Measurements from ENCODE around the gene PRKAG2.

The PRKAG2 gene

GRCh38 chr7:151856098-151856497 is 20.8 kb downstream of the PRKAG2 start:
- no peak overlapping the region for H2AFZ ChIP-seq (ENCODE audit: low read length)
- H3K9me3 ChIP-seq (ENCODE audit: low read length), result no peaks in the 10 kb centered on the region
- no peak overlapping the region for H3K4me2 ChIP-seq (ENCODE audit: low read length)
- no peaks in the 10 kb centered on the region for H3K36me3 ChIP-seq (ENCODE audit: insufficient read depth, low read length)
- H3K9ac ChIP-seq (ENCODE audit: low read length), result no peak overlapping the region
- H3K4me3 ChIP-seq (ENCODE audit: low read depth, low read length, poor library complexity, severe bottlenecking), result no peak overlapping the region
- no peaks in the 10 kb centered on the region for H3K27me3 ChIP-seq (ENCODE audit: insufficient read depth, low read length)
- TF ChIP-seq, protein P1, sequence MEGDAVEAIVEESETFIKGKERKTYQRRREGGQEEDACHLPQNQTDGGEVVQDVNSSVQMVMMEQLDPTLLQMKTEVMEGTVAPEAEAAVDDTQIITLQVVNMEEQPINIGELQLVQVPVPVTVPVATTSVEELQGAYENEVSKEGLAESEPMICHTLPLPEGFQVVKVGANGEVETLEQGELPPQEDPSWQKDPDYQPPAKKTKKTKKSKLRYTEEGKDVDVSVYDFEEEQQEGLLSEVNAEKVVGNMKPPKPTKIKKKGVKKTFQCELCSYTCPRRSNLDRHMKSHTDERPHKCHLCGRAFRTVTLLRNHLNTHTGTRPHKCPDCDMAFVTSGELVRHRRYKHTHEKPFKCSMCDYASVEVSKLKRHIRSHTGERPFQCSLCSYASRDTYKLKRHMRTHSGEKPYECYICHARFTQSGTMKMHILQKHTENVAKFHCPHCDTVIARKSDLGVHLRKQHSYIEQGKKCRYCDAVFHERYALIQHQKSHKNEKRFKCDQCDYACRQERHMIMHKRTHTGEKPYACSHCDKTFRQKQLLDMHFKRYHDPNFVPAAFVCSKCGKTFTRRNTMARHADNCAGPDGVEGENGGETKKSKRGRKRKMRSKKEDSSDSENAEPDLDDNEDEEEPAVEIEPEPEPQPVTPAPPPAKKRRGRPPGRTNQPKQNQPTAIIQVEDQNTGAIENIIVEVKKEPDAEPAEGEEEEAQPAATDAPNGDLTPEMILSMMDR (IDR thresholded peaks at IDR 0.05; ENCODE audit: low read length), result no peak
- TF ChIP-seq EZH2 (IDR thresholded peaks at IDR 0.05; ENCODE audit: borderline replicate concordance, low read length), result no peak
- H4K20me1 ChIP-seq (ENCODE audit: insufficient read depth, low read length), result no peaks in the 10 kb centered on the region
- no peaks in the 10 kb centered on the region for H3K79me2 ChIP-seq (ENCODE audit: insufficient read depth, low read length)
- H3K4me1 ChIP-seq (ENCODE audit: insufficient read depth, low read length, severe bottlenecking), result no peaks in the 10 kb centered on the region
- no peaks in the 10 kb centered on the region for H3K9me2 ChIP-seq (ENCODE audit: low read depth, low read length)
- no peak overlapping the region for H3K27ac ChIP-seq (ENCODE audit: low read depth, low read length, poor library complexity, severe bottlenecking)
- H3F3A ChIP-seq (ENCODE audit: insufficient read depth, low read length), result no peaks in the 10 kb centered on the region

- Histone ChIP-seq H3K9me2 (ENCODE audit: low read depth, low read length) (no peaks in the 10 kb centered on the region), H3K27ac (ENCODE audit: low read depth, low read length, poor library complexity, severe bottlenecking) (no peak overlapping the region), H3K4me3 (ENCODE audit: low read depth, low read length, poor library complexity, severe bottlenecking) (no peak overlapping the region), H4K20me1 (ENCODE audit: insufficient read depth, low read length) (no peaks in the 10 kb centered on the region), H3K79me2 (ENCODE audit: insufficient read depth, low read length) (no peaks in the 10 kb centered on the region), H3K36me3 (ENCODE audit: insufficient read depth, low read length) (no peaks in the 10 kb centered on the region), H3K4me1 (ENCODE audit: insufficient read depth, low read length, severe bottlenecking) (no peaks in the 10 kb centered on the region), H3K27me3 (ENCODE audit: insufficient read depth, low read length) (no peaks in the 10 kb centered on the region), H3K9ac (ENCODE audit: low read length) (no peak overlapping the region), H3K9me3 (ENCODE audit: low read length) (no peaks in the 10 kb centered on the region), H3F3A (ENCODE audit: insufficient read depth, low read length) (no peaks in the 10 kb centered on the region), H2AFZ (ENCODE audit: low read length) (no peak overlapping the region), H3K4me2 (ENCODE audit: low read length) (no peak overlapping the region)
- TF ChIP-seq EZH2 (IDR thresholded peaks at IDR 0.05; ENCODE audit: borderline replicate concordance, low read length), result no peak
- TF ChIP-seq, protein P1 (IDR thresholded peaks at IDR 0.05; ENCODE audit: low read length), result no peak
These were observed 22.2 kb downstream of the PRKAG2 start for GRCh38 chr7:151854720-151855071.

DNA sequence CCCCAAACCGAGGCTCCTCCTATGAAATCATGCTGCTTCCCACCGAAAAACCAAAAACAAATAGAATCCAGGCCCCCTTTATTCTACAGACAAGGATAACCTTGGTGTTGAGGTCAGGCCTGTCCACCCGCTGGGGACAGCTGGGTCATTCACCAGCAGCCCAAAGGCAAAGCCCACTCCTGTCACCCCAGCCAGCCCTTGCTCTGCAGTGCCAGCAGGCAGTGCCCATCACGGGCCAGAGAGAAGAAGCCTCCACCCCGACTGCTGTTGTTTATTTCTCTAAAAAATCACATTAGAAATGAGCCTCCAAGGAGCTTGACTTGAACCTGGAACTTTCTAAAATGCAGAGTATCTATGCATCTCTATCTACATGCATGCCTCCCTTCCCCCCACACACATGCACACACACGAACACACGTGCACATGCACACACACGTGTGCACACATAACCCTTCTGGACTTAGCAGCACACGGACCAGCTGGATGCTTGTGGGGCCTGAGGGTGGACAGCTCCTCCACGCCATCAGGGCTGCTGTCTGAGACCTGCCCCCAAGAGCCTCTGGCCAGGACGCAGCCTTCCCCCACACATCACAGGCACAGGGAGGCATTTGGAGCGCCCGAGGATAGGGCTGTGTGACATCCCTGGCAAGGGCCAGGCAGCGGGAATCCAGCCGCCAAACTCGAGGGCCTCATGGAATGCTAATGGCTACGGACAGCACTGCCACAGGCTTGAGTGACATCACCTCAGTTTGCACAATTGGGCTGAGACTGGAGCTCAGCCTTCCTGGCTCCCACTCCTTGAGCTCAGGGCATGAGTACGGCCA is 22.8 kb downstream of the PRKAG2 start:
- TF ChIP-seq, protein P1 (IDR thresholded peaks at IDR 0.05; ENCODE audit: low read length), result no peak
- no peak for TF ChIP-seq EZH2 (IDR thresholded peaks at IDR 0.05; ENCODE audit: borderline replicate concordance, low read length)
- H3K4me3 ChIP-seq (ENCODE audit: low read depth, low read length, poor library complexity, severe bottlenecking), result no peak overlapping the region
- no peak overlapping the region for H3K9ac ChIP-seq (ENCODE audit: low read length)
- H4K20me1 ChIP-seq (ENCODE audit: insufficient read depth, low read length), result no peaks in the 10 kb centered on the region
- no peaks in the 10 kb centered on the region for H3K4me1 ChIP-seq (ENCODE audit: insufficient read depth, low read length, severe bottlenecking)
- no peaks in the 10 kb centered on the region for H3K9me2 ChIP-seq (ENCODE audit: low read depth, low read length)
- H3K9me3 ChIP-seq (ENCODE audit: low read length), result no peaks in the 10 kb centered on the region
- H3K79me2 ChIP-seq (ENCODE audit: insufficient read depth, low read length), result no peaks in the 10 kb centered on the region
- no peak overlapping the region for H3K4me2 ChIP-seq (ENCODE audit: low read length)
- H3K27me3 ChIP-seq (ENCODE audit: insufficient read depth, low read length), result no peaks in the 10 kb centered on the region
- no peaks in the 10 kb centered on the region for H3K36me3 ChIP-seq (ENCODE audit: insufficient read depth, low read length)
- H2AFZ ChIP-seq (ENCODE audit: low read length), result no peak overlapping the region
- no peak overlapping the region for H3K27ac ChIP-seq (ENCODE audit: low read depth, low read length, poor library complexity, severe bottlenecking)
- H3F3A ChIP-seq (ENCODE audit: insufficient read depth, low read length), result no peaks in the 10 kb centered on the region

Data from OCI-LY1 (cell line).